ENCODE data around the gene SLC16A1. TPM values are rescaled to one million over a fixed set of nuclear protein-coding genes. Genes with fewer than 3 reads are reported as not detected.
"Not testable (repeated sequence)": the region's sequence is repeated elsewhere in the genome, so short reads cannot be mapped to it uniquely, and the experiment has no call there.

Gene SLC16A1
- total and polyA plus RNA-seq, 10 of the 15 experiments (the other 5 are each of a cell fraction or from before 2014, with no cell fraction given): 39.0 to 106 (median 65.8) TPM

DNA sequence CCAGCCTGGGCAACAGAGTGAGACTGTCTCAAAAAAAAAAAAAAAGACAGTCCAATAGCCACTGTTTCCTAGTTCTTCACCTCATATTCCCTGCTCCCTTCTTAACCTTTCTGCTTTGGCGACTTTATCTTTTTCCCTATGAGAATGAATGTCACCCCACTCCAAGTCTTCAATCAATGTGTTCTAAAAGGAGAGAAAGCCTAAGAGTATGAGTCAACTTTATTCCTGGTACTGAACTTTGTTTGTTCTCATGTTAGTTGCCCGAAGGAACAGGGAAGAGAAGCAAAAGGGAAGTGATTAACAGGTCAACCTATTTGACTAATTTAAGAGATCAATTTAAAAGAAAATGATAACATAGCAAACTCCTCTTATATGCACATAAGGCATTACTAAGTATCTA is 39.9 kb upstream of the SLC16A1 start:
- no TSS peak for BruUV-seq (replicated peaks)
- Histone ChIP-seq H3K36me3 (ENCODE audit: control insufficient read depth in 2 of 2, insufficient read depth in 2 of 2, low read length in 1 of 2) (peaks cover 0 to 3% of the 10 kb centered on the region in 2 experiments; a peak in 2 of 4 replicates), H2AFZ (ENCODE audit: control insufficient read depth, low read depth, low read length) (no peak overlapping the region), H3K9me3 (replicated peaks; ENCODE audit: control insufficient read depth, insufficient read depth, low read length) (no peaks in the 10 kb centered on the region), H3K27ac (ENCODE audit: control insufficient read depth, insufficient read depth) (no peak overlapping the region), H3K27me3 (replicated peaks in 1 of 2; ENCODE audit: control insufficient read depth in 2 of 2, insufficient read depth in 2 of 2, low read length in 1 of 2) (no peaks in the 10 kb centered on the region), H3K79me2 (ENCODE audit: control insufficient read depth, insufficient read depth, low read length) (no peaks in the 10 kb centered on the region), H3K4me1 (ENCODE audit: control insufficient read depth, insufficient read depth, low read length) (no peaks in the 10 kb centered on the region), H3K9ac (ENCODE audit: control insufficient read depth, insufficient read depth, low read length) (no peak overlapping the region), H3K4me2 (ENCODE audit: control insufficient read depth, insufficient read depth) (no peak overlapping the region), H3K4me3 (no peak overlapping the region), H4K20me1 (ENCODE audit: control insufficient read depth, insufficient read depth) (no peaks in the 10 kb centered on the region)
- TF ChIP-seq ZNF24 (IDR thresholded peaks at IDR 0.05): no peak
- TF ChIP-seq, protein P1, sequence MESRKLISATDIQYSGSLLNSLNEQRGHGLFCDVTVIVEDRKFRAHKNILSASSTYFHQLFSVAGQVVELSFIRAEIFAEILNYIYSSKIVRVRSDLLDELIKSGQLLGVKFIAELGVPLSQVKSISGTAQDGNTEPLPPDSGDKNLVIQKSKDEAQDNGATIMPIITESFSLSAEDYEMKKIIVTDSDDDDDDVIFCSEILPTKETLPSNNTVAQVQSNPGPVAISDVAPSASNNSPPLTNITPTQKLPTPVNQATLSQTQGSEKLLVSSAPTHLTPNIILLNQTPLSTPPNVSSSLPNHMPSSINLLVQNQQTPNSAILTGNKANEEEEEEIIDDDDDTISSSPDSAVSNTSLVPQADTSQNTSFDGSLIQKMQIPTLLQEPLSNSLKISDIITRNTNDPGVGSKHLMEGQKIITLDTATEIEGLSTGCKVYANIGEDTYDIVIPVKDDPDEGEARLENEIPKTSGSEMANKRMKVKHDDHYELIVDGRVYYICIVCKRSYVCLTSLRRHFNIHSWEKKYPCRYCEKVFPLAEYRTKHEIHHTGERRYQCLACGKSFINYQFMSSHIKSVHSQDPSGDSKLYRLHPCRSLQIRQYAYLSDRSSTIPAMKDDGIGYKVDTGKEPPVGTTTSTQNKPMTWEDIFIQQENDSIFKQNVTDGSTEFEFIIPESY (IDR thresholded peaks at IDR 0.05): no peak
- TF ChIP-seq POU2F2 (IDR thresholded peaks at IDR 0.05; ENCODE audit: borderline replicate concordance, low read depth, low read length): no peak
- no peak for TF ChIP-seq SMAD1 (IDR thresholded peaks at IDR 0.05; ENCODE audit: low read depth, partially characterized antibody)
- no peak for TF ChIP-seq IKZF1 (conservative IDR thresholded peaks at IDR 0.05)
- no peak for TF ChIP-seq ETV6 (conservative IDR thresholded peaks at IDR 0.05 in 1 of 2, IDR thresholded peaks at IDR 0.05 in 1 of 2; ENCODE audit: borderline replicate concordance in 1 of 2, low read depth in 1 of 2)
- TF ChIP-seq LARP7 (IDR thresholded peaks at IDR 0.05): no peak
- CTCF ChIA-PET: no interaction called here
- 72% methylated on average over 2 of the region's 2 CpGs for WGBS (ENCODE audit: insufficient coverage, insufficient replicate concordance, low lambda C conversion rate, missing lambda C conversion rate)
- SMC1A ChIA-PET (ENCODE audit: uncharacterized antibody, unreplicated experiment): no interaction called here
- in situ Hi-C loops (cut with MboI) (no loop called here), intact Hi-C loops (cut with micrococcal nuclease; ENCODE audit: unreplicated experiment) (no loop called here)
- ATAC-seq: no peak
- RAD21 ChIA-PET (ENCODE audit: unreplicated experiment): no interaction called here
- DNase-seq (ENCODE audit: low read depth, low spot score): no peak
- no peak for FAIRE-seq
- POLR2A ChIA-PET: interaction anchor here (0.7 kb wide), 1 partner anchor 54 kb away, joined by 3 read pairs; no protein-coding TSS in a partner anchor

DNA sequence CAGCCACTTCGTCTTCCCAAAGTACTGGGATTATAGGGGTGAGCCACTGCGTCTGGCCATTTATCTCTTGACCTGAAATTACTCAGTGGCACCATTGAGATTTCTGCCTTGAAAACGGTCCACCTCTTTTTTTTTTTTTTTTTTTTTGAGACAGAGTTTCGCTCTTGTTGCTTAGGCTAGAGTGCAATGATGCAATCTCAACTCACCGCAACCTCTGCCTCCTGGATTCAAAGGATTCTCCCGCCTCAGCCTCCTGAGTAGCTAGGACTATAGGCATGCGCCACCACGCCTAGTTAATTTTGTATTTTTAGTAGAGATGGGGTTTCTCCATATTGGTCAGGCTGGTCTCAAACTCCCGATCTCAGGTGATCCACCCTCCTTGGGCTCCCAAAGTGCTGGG is 39.0 kb upstream of the SLC16A1 start:
- H3K4me3 ChIP-seq; H2AFZ ChIP-seq (ENCODE audit: control insufficient read depth, low read depth, low read length); H3K27me3 ChIP-seq (replicated peaks in 1 of 2; ENCODE audit: control insufficient read depth in 2 of 2, insufficient read depth in 2 of 2, low read length in 1 of 2); ATAC-seq; intact Hi-C loops (cut with micrococcal nuclease; ENCODE audit: unreplicated experiment); in situ Hi-C loops (cut with MboI); DNase-seq (ENCODE audit: low read depth, low spot score); FAIRE-seq; H3K4me2 ChIP-seq (ENCODE audit: control insufficient read depth, insufficient read depth); BruUV-seq (replicated peaks); H3K4me1 ChIP-seq (ENCODE audit: control insufficient read depth, insufficient read depth, low read length); H3K36me3 ChIP-seq (ENCODE audit: control insufficient read depth in 2 of 2, insufficient read depth in 2 of 2, low read length in 1 of 2); CTCF ChIA-PET; H4K20me1 ChIP-seq (ENCODE audit: control insufficient read depth, insufficient read depth); SMC1A ChIA-PET (ENCODE audit: uncharacterized antibody, unreplicated experiment); H3K79me2 ChIP-seq (ENCODE audit: control insufficient read depth, insufficient read depth, low read length); H3K9ac ChIP-seq (ENCODE audit: control insufficient read depth, insufficient read depth, low read length); H3K27ac ChIP-seq (ENCODE audit: control insufficient read depth, insufficient read depth); H3K9me3 ChIP-seq (replicated peaks; ENCODE audit: control insufficient read depth, insufficient read depth, low read length); RAD21 ChIA-PET (ENCODE audit: unreplicated experiment): not testable (repeated sequence)
- POLR2A ChIA-PET: interaction anchor here (0.7 kb wide), 1 partner anchor 53 kb away, joined by 3 read pairs; no protein-coding TSS in a partner anchor
- WGBS (ENCODE audit: insufficient coverage, insufficient replicate concordance, low lambda C conversion rate, missing lambda C conversion rate): 96% methylated on average over 7 of the region's 9 CpGs
